ENCODE data around the gene SOX5. TPM values are rescaled to one million over a fixed set of nuclear protein-coding genes. Genes with fewer than 3 reads are reported as not detected.

The SOX5 gene
- total RNA-seq, 1 experiment from 2014 or later = 3.1 TPM

- Histone ChIP-seq H3K27ac (ENCODE audit: insufficient read length, low read depth, low read length) (no peak overlapping the region), H2BK20ac (ENCODE audit: low read depth, low read length, poor library complexity, severe bottlenecking) (no peak overlapping the region), H4K91ac (ENCODE audit: insufficient read length, low read depth, low read length) (no peak overlapping the region), H3K79me1 (ENCODE audit: insufficient read depth, low read depth, low read length, poor library complexity, severe bottlenecking) (no peaks in the 10 kb centered on the region), H2BK120ac (ENCODE audit: low read depth, low read length, poor library complexity, severe bottlenecking) (no peak overlapping the region), H3K79me2 (ENCODE audit: insufficient read depth, low read length) (no peaks in the 10 kb centered on the region), H3K4me2 (ENCODE audit: insufficient read depth, insufficient read length, low read length) (no peak overlapping the region), H3K27me3 (ENCODE audit: insufficient read depth, low read length) (no peaks in the 10 kb centered on the region; the same call in 1 of the 2 replicates), H4K8ac (replicated peaks; ENCODE audit: insufficient read length, low read depth, low read length) (no peak overlapping the region), H3K14ac (ENCODE audit: insufficient read depth, low read length) (no peak overlapping the region), H2BK5ac (ENCODE audit: insufficient read length, low read length) (no peak overlapping the region), H4K20me1 (ENCODE audit: control insufficient read depth, insufficient read depth, insufficient read length) (no peaks in the 10 kb centered on the region), H2BK12ac (ENCODE audit: insufficient read length, low read depth, low read length) (no peak overlapping the region), H2AK5ac (ENCODE audit: insufficient read length, low read length) (no peak overlapping the region), H2BK15ac (ENCODE audit: low read depth, low read length) (no peak overlapping the region), H3K9ac (ENCODE audit: extremely low read depth, insufficient read length, low read length) (no peak overlapping the region), H2AFZ (ENCODE audit: low read length) (no peak overlapping the region), H3K56ac (ENCODE audit: insufficient read length, low read depth, low read length) (no peak overlapping the region), H3K9me3 (ENCODE audit: control insufficient read depth, low read depth, low read length) (no peaks in the 10 kb centered on the region), H3K4me1 (ENCODE audit: insufficient read depth, low read length) (no peaks in the 10 kb centered on the region), H3K18ac (ENCODE audit: insufficient read length, low read depth, low read length) (no peak overlapping the region), H3T11ph (ENCODE audit: low read length) (no peak overlapping the region), H3K4ac (ENCODE audit: low read depth, low read length) (no peak overlapping the region), H4K5ac (ENCODE audit: insufficient read length, low read depth, low read length) (no peak overlapping the region), H3K23me2 (ENCODE audit: insufficient read length, low read depth, low read length, poor library complexity, severe bottlenecking) (no peaks in the 10 kb centered on the region), H3K23ac (ENCODE audit: insufficient read length, low read depth, low read length) (no peak overlapping the region)
- no peak overlapping the region for H3K27ac Mint-ChIP-seq
- no peak for DNase-seq
- TF ChIP-seq CTCF (conservative IDR thresholded peaks at IDR 0.05) = no peak
- peaks cover 3 to 12% of the 10 kb centered on the region in 2 experiments; a peak in 3 of 5 replicates for H3K9me3 Mint-ChIP-seq
- H3K4me1 Mint-ChIP-seq = no peaks in the 10 kb centered on the region
- WGBS (ENCODE audit: extremely low coverage, insufficient read length, low lambda C conversion rate) = no CpG with 5 or more reads among the region's 1 CpG
- no peaks in the 10 kb centered on the region for H3K27me3 Mint-ChIP-seq (ENCODE audit: low read depth)
- peaks cover 5 to 21% (median 11%) of the 10 kb centered on the region in 3 experiments; a peak in 5 of 7 replicates for H3K36me3 Mint-ChIP-seq (ENCODE audit: insufficient read depth in 1 of 3, low read depth in 3 of 3)
- no peak overlapping the region for H3K4me3 Mint-ChIP-seq
Observed at GRCh38 chr12:23648546-23648945, 300.9 kb downstream of the SOX5 start.

All from H9 (cell line).